SK-N-SH (cell line): ENCODE data around the gene ROBO1.

ENCODE experiments used
- EP300 ChIP-seq, 2 experiments: IDR thresholded peaks; 2 replicates each; pipeline versions ENCODE4 v1.4.0 to v1.6.1; 2012; ENCODE audit warnings: borderline replicate concordance in 1 of 2, low read depth in 1 of 2, low read length in 1 of 2
- FOXJ3 ChIP-seq: sonication (generic); formaldehyde crosslinking; IDR thresholded peaks from 2 replicates; pipeline ENCODE4 v1.5.1; 2020; ENCODE audit warnings: mild to moderate bottlenecking, missing genetic modification reagents
- JUND ChIP-seq: IDR thresholded peaks from 2 replicates; pipeline ENCODE4 v1.4.0; 2012
- NRF1 ChIP-seq: IDR thresholded peaks from 2 replicates; pipeline ENCODE4 v1.6.1; 2012; ENCODE audit warnings: low read depth, mild to moderate bottlenecking, low read length
- POLR2AphosphoS5 ChIP-seq: IDR thresholded peaks from 2 replicates; pipeline ENCODE4 v1.6.1; 2012; ENCODE audit warnings: low read depth, low read length
- RAD21 ChIP-seq: IDR thresholded peaks from 2 replicates; pipeline ENCODE4 v1.6.1; 2012; ENCODE audit warnings: mild to moderate bottlenecking, low read length
- YY1 ChIP-seq: IDR thresholded peaks from 2 replicates; pipeline ENCODE4 v1.4.0; 2012; ENCODE audit warnings: low read depth, mild to moderate bottlenecking
- TF ChIP-seq, protein P1 (sequence below): fragments of 200-600 bp; sonication (generic); IDR thresholded peaks from 2 replicates; pipeline ENCODE4 v1.6.1; 2017; ENCODE audit warnings: antibody characterized with exemption, mild to moderate bottlenecking, moderate library complexity
- TF ChIP-seq, protein P2 (sequence below): IDR thresholded peaks from 2 replicates; pipeline ENCODE4 v1.6.1; 2012; ENCODE audit warnings: mild to moderate bottlenecking, low read depth, low read length, moderate library complexity

GRCh38 chr3:79737530-79737929 is 30.3 kb downstream of the ROBO1 start:
- TF ChIP-seq POLR2AphosphoS5 (no peak), FOXJ3 (CRISPR knock-in tag) (no peak), EP300 (IDR thresholded peaks at IDR 0.05; ENCODE audit: borderline replicate concordance in 1 of 2, low read depth in 1 of 2, low read length in 1 of 2) (no peak), NRF1 (no peak), YY1 (no peak), RAD21 (no peak), JUND (no peak)
- TF ChIP-seq, protein P1, sequence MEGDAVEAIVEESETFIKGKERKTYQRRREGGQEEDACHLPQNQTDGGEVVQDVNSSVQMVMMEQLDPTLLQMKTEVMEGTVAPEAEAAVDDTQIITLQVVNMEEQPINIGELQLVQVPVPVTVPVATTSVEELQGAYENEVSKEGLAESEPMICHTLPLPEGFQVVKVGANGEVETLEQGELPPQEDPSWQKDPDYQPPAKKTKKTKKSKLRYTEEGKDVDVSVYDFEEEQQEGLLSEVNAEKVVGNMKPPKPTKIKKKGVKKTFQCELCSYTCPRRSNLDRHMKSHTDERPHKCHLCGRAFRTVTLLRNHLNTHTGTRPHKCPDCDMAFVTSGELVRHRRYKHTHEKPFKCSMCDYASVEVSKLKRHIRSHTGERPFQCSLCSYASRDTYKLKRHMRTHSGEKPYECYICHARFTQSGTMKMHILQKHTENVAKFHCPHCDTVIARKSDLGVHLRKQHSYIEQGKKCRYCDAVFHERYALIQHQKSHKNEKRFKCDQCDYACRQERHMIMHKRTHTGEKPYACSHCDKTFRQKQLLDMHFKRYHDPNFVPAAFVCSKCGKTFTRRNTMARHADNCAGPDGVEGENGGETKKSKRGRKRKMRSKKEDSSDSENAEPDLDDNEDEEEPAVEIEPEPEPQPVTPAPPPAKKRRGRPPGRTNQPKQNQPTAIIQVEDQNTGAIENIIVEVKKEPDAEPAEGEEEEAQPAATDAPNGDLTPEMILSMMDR = no peak
- TF ChIP-seq, protein P2, sequence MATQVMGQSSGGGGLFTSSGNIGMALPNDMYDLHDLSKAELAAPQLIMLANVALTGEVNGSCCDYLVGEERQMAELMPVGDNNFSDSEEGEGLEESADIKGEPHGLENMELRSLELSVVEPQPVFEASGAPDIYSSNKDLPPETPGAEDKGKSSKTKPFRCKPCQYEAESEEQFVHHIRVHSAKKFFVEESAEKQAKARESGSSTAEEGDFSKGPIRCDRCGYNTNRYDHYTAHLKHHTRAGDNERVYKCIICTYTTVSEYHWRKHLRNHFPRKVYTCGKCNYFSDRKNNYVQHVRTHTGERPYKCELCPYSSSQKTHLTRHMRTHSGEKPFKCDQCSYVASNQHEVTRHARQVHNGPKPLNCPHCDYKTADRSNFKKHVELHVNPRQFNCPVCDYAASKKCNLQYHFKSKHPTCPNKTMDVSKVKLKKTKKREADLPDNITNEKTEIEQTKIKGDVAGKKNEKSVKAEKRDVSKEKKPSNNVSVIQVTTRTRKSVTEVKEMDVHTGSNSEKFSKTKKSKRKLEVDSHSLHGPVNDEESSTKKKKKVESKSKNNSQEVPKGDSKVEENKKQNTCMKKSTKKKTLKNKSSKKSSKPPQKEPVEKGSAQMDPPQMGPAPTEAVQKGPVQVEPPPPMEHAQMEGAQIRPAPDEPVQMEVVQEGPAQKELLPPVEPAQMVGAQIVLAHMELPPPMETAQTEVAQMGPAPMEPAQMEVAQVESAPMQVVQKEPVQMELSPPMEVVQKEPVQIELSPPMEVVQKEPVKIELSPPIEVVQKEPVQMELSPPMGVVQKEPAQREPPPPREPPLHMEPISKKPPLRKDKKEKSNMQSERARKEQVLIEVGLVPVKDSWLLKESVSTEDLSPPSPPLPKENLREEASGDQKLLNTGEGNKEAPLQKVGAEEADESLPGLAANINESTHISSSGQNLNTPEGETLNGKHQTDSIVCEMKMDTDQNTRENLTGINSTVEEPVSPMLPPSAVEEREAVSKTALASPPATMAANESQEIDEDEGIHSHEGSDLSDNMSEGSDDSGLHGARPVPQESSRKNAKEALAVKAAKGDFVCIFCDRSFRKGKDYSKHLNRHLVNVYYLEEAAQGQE = no peak
